HepG2 (cell line): ENCODE measurements around the gene AHCY. TPM values are rescaled to one million over a fixed set of nuclear protein-coding genes. Genes with fewer than 3 reads are reported as not detected.

ENCODE experiments used
- AHR ChIP-seq: IDR thresholded peaks from 2 replicates; pipeline ENCODE4 v1.6.1; 2018; ENCODE audit warnings: missing genetic modification reagents, missing compliant biosample characterization
- CENPT ChIP-seq: sonication (generic); formaldehyde crosslinking; IDR thresholded peaks from 2 replicates; pipeline ENCODE4 v1.8.0; 2022; ENCODE audit warnings: low read depth, mild to moderate bottlenecking, moderate library complexity, missing genetic modification reagents
- ETV5 ChIP-seq: IDR thresholded peaks from 2 replicates; pipeline ENCODE4 v1.6.1; 2018; ENCODE audit warnings: missing biosample characterization, missing genetic modification reagents, inconsistent platforms, borderline replicate concordance
- FOSL1 ChIP-seq: sonication (generic); formaldehyde crosslinking; IDR thresholded peaks from 2 replicates; pipeline ENCODE4 v1.9.0; 2021; ENCODE audit warnings: missing genetic modification reagents, borderline replicate concordance
- GTF3A ChIP-seq: sonication (generic); formaldehyde crosslinking; conservative IDR thresholded peaks from 2 replicates; pipeline ENCODE4 v1.4.0; 2020; ENCODE audit warnings: mild to moderate bottlenecking, missing genetic modification reagents
- MED8 ChIP-seq: sonication (generic); formaldehyde crosslinking; IDR thresholded peaks from 2 replicates; pipeline ENCODE4 v1.8.1; 2023; ENCODE audit warnings: mild to moderate bottlenecking, missing genetic modification reagents; ENCODE audit not compliant: insufficient replicate concordance
- MEIS2 ChIP-seq: sonication (generic); formaldehyde crosslinking; IDR thresholded peaks from 2 replicates; pipeline ENCODE4 v1.9.0; 2021; ENCODE audit warnings: mild to moderate bottlenecking, missing genetic modification reagents
- SPEN ChIP-seq: sonication (generic); formaldehyde crosslinking; IDR thresholded peaks from 2 replicates; pipeline ENCODE4 v1.5.1; 2020; ENCODE audit warnings: low read depth, mild to moderate bottlenecking, missing genetic modification reagents
- ZEB1 ChIP-seq: IDR thresholded peaks from 2 replicates; pipeline ENCODE4 v1.6.1; 2012; ENCODE audit warnings: mild to moderate bottlenecking, low read depth, inconsistent platforms; ENCODE audit not compliant: insufficient replicate concordance
- ZFY ChIP-seq: sonication (generic); formaldehyde crosslinking; IDR thresholded peaks from 2 replicates; pipeline ENCODE4 v1.4.0; 2020; ENCODE audit warnings: missing genetic modification reagents
- ZNF12 ChIP-seq: sonication (generic); formaldehyde crosslinking; IDR thresholded peaks from 2 replicates; pipeline ENCODE4 v1.5.0; 2020; ENCODE audit warnings: missing genetic modification reagents
- ZNF543 ChIP-seq: sonication (generic); formaldehyde crosslinking; IDR thresholded peaks from 2 replicates; pipeline ENCODE4 v1.4.0; 2020; ENCODE audit warnings: mild to moderate bottlenecking, missing genetic modification reagents
- ZNF605 ChIP-seq: sonication (generic); formaldehyde crosslinking; IDR thresholded peaks from 2 replicates; pipeline ENCODE4 v1.8.0; 2022; ENCODE audit warnings: mild to moderate bottlenecking, missing genetic modification reagents
- ZNF709 ChIP-seq: sonication (generic); formaldehyde crosslinking; IDR thresholded peaks from 2 replicates; pipeline ENCODE4 v1.5.0; 2020; ENCODE audit warnings: mild to moderate bottlenecking, missing genetic modification reagents
- ZNF749 ChIP-seq: sonication (generic); formaldehyde crosslinking; IDR thresholded peaks from 2 replicates; pipeline ENCODE4 v1.8.0; 2022; ENCODE audit warnings: mild to moderate bottlenecking, missing genetic modification reagents, moderate library complexity, borderline replicate concordance
- ZNF766 ChIP-seq: sonication (generic); formaldehyde crosslinking; IDR thresholded peaks from 2 replicates; pipeline ENCODE4 v1.5.0; 2020; ENCODE audit warnings: missing genetic modification reagents, borderline replicate concordance
- ZNF792 ChIP-seq: IDR thresholded peaks from 2 replicates; pipeline ENCODE4 v1.6.1; 2016
- ZZZ3 ChIP-seq: sonication (generic); formaldehyde crosslinking; IDR thresholded peaks from 2 replicates; pipeline ENCODE4 v1.4.0; 2020; ENCODE audit warnings: missing genetic modification reagents, mild to moderate bottlenecking, borderline replicate concordance
- polyA plus RNA-seq, 8 experiments: library from polyadenylated mRNA; depleted of rRNA in 3 of 8; stranded (reverse) in 7 of 8; unstranded in 1 of 8; fragments of >200 nt; fragmentation: Illumina TruSeq in 4 of 8; extraction: Trizol in 4 of 8; gene quantifications; 2 replicates each; pipeline versions ENCODE4 v1.2.1 to v1.2.3, GENCODE V29; 2011 to 2016; ENCODE audit warnings: low read depth in 4 of 8, missing spikeins in 1 of 8, mixed read lengths in 1 of 8; ENCODE audit not compliant: insufficient read depth in 1 of 8
- total RNA-seq, 5 experiments: library from RNA; depleted of rRNA; stranded (reverse); fragments of >200 nt; fragmentation: Illumina TruSeq; extraction: Trizol; gene quantifications; 2 replicates each; pipeline ENCODE4 v1.2.3, GENCODE V29; 2016; ENCODE audit warnings: low read depth in 1 of 5
- TF ChIP-seq, protein P1 (sequence below): sonication (generic); formaldehyde crosslinking; IDR thresholded peaks from 2 replicates; pipeline ENCODE4 v1.8.0; 2022; ENCODE audit warnings: mild to moderate bottlenecking, missing genetic modification reagents, moderate library complexity
- TF ChIP-seq, protein P2 (sequence below): sonication (generic); formaldehyde crosslinking; IDR thresholded peaks from 2 replicates; pipeline ENCODE4 v1.5.0; 2020; ENCODE audit warnings: missing genetic modification reagents, mild to moderate bottlenecking, borderline replicate concordance
- TF ChIP-seq, protein P3 (sequence below): IDR thresholded peaks from 2 replicates; pipeline ENCODE4 v1.6.1; 2016; ENCODE audit warnings: control low read depth
- TF ChIP-seq, protein P4 (sequence below): IDR thresholded peaks from 2 replicates; pipeline ENCODE4 v1.6.1; 2018; ENCODE audit warnings: missing genetic modification reagents
- TF ChIP-seq, protein P5 (sequence below): sonication (generic); formaldehyde crosslinking; IDR thresholded peaks from 2 replicates; pipeline ENCODE4 v1.8.1; 2023; ENCODE audit warnings: missing genetic modification reagents, mild to moderate bottlenecking, borderline replicate concordance
- TF ChIP-seq, protein P6 (sequence below): sonication (generic); formaldehyde crosslinking; IDR thresholded peaks from 2 replicates; pipeline ENCODE4 v1.8.0; 2022; ENCODE audit warnings: missing genetic modification reagents, mild to moderate bottlenecking, inconsistent platforms, borderline replicate concordance

The AHCY gene
- total and polyA plus RNA-seq, 2 of the 13 experiments (the other 11 are each of a cell fraction or from before 2014, with no cell fraction given) = 407 to 419 TPM

DNA sequence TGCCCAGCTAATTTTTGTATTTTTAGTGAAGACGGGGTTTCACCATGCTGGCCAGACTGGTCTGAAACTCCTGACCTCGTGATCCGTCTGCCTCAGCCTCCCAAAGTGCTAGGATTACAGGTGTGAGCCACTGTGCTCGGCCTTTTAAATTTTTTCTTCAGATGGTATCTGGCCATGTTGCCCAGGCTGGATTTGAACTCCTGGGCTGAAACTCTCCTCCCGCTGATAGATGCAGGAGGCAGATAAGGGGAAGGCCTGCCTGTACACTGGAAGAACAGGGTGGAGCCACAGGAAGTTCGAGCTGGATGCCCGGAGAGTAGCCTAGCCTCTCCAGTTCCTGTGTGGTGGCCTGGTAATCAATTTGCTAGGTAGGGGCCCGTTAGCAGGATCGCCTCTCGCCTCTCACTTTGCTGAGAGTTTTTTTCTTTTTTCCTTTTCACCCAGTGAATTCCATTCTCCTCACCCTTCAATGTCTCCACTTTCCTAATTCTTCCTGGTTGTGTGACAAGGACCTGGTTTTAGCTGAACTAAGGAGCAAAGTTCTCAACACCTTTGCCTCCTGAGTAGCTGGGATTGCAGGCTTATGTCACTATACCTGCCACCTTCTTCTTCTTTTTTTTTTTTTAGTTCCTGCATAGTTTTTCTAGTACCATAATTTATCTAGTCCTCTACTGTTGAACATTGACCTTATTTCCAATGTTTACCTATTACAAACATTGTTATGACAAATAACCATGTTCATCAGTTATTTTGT lies 40.5 kb upstream of the AHCY start (continued):
- TF ChIP-seq, protein P1, sequence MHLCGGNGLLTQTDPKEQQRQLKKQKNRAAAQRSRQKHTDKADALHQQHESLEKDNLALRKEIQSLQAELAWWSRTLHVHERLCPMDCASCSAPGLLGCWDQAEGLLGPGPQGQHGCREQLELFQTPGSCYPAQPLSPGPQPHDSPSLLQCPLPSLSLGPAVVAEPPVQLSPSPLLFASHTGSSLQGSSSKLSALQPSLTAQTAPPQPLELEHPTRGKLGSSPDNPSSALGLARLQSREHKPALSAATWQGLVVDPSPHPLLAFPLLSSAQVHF (CRISPR knock-in tag) = no peak
- TF ChIP-seq ZNF766 (CRISPR knock-in tag) (0 out of 2 replicates have a peak, but pooled peaks have one; percentile 39), CENPT (CRISPR knock-in tag) (no peak), MEIS2 (peak; percentile 34; the same call in 1 of the 2 replicates), ZNF605 (CRISPR knock-in tag) (peak; percentile 51; the same call in 1 of the 2 replicates), ZFY (CRISPR knock-in tag) (0 out of 2 replicates have a peak, but pooled peaks have one; percentile 42), GTF3A (CRISPR knock-in tag) (0 out of 2 replicates have a peak, but pooled peaks have one; percentile 71), ZNF709 (CRISPR knock-in tag) (0 out of 2 replicates have a peak, but pooled peaks have one; percentile 29), ZNF792 (CRISPR knock-in tag) (no peak), ZNF749 (CRISPR knock-in tag) (no peak), ZNF12 (no peak), ZEB1 (peak; percentile 60), SPEN (CRISPR knock-in tag) (peak; percentile 44; the same call in 1 of the 2 replicates), FOSL1 (no peak), ZNF543 (CRISPR knock-in tag) (0 out of 2 replicates have a peak, but pooled peaks have one; percentile 33), ZZZ3 (0 out of 2 replicates have a peak, but pooled peaks have one; percentile 53), ETV5 (CRISPR knock-in tag) (peak; percentile 64; the same call in 1 of the 2 replicates), MED8 (CRISPR knock-in tag) (peak; percentile 31), AHR (CRISPR knock-in tag) (no peak)
- TF ChIP-seq, protein P2, sequence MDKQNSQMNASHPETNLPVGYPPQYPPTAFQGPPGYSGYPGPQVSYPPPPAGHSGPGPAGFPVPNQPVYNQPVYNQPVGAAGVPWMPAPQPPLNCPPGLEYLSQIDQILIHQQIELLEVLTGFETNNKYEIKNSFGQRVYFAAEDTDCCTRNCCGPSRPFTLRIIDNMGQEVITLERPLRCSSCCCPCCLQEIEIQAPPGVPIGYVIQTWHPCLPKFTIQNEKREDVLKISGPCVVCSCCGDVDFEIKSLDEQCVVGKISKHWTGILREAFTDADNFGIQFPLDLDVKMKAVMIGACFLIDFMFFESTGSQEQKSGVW (CRISPR knock-in tag) = no peak
- TF ChIP-seq, protein P3, sequence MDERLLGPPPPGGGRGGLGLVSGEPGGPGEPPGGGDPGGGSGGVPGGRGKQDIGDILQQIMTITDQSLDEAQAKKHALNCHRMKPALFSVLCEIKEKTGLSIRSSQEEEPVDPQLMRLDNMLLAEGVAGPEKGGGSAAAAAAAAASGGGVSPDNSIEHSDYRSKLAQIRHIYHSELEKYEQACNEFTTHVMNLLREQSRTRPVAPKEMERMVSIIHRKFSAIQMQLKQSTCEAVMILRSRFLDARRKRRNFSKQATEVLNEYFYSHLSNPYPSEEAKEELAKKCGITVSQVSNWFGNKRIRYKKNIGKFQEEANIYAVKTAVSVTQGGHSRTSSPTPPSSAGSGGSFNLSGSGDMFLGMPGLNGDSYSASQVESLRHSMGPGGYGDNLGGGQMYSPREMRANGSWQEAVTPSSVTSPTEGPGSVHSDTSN (CRISPR knock-in tag) = no peak
- TF ChIP-seq, protein P4, sequence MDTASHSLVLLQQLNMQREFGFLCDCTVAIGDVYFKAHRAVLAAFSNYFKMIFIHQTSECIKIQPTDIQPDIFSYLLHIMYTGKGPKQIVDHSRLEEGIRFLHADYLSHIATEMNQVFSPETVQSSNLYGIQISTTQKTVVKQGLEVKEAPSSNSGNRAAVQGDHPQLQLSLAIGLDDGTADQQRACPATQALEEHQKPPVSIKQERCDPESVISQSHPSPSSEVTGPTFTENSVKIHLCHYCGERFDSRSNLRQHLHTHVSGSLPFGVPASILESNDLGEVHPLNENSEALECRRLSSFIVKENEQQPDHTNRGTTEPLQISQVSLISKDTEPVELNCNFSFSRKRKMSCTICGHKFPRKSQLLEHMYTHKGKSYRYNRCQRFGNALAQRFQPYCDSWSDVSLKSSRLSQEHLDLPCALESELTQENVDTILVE (CRISPR knock-in tag) = no peak
- TF ChIP-seq, protein P5, sequence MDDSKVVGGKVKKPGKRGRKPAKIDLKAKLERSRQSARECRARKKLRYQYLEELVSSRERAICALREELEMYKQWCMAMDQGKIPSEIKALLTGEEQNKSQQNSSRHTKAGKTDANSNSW (CRISPR knock-in tag) = no peak
- TF ChIP-seq, protein P6, sequence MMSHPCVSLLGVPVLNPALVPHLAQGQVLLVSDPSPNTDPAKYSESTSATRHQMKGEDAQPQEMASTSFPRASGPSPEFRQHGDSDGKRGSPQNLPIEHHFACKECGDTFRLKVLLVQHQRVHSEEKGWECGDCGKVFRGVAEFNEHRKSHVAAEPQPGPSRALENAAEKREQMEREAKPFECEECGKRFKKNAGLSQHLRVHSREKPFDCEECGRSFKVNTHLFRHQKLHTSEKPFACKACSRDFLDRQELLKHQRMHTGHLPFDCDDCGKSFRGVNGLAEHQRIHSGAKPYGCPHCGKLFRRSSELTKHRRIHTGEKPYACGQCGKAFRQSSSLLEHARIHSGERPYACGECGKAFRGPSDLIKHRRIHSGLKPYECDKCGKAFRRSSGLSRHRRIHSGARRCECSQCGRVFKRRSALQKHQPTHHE (CRISPR knock-in tag) = peak; percentile 48; the same call in 1 of the 2 replicates
